Smooth muscle cell (in vitro differentiated cells): ENCODE measurements around the gene DSE. TPM values are rescaled to one million over a fixed set of nuclear protein-coding genes. Genes with fewer than 3 reads are reported as not detected.
A peak's percentile ranks its signal among the peaks of the same experiment; 100 is the strongest.

Experiments
- DNase-seq: peaks from one replicate; lab custom pipeline; 2025; ENCODE audit not compliant: unreplicated experiment; lab: John Stamatoyannopoulos, UW
- H2AFZ ChIP-seq: fragments of 200-600 bp; sonication (generic); 2 replicates; pipeline ENCODE4 v1.6.0; 2016; ENCODE audit warnings: antibody characterized with exemption, low read depth, mild to moderate bottlenecking
- H3F3A ChIP-seq: fragments of 200-600 bp; sonication (generic); 2 replicates; pipeline ENCODE4 v1.6.0; 2017; ENCODE audit warnings: antibody characterized with exemption, low read depth
- H3K27ac ChIP-seq: fragments of 200-600 bp; sonication (generic); 2 replicates; pipeline ENCODE4 v1.5.1; 2016; ENCODE audit warnings: low read depth, mild to moderate bottlenecking
- H3K27me3 ChIP-seq: fragments of 200-600 bp; sonication (generic); 2 replicates; pipeline ENCODE4 v1.6.1; 2016; ENCODE audit warnings: low read depth, mild to moderate bottlenecking
- H3K36me3 ChIP-seq: fragments of 200-600 bp; sonication (generic); 2 replicates; pipeline ENCODE4 v1.5.1; 2016; ENCODE audit warnings: low read depth
- H3K4me1 ChIP-seq: fragments of 200-600 bp; sonication (generic); 2 replicates; pipeline ENCODE4 v1.5.1; 2016; ENCODE audit warnings: low read depth
- H3K4me2 ChIP-seq: fragments of 200-600 bp; sonication (generic); 2 replicates; pipeline ENCODE4 v1.6.0; 2016; ENCODE audit warnings: mild to moderate bottlenecking
- H3K4me3 ChIP-seq: fragments of 200-600 bp; sonication (generic); 2 replicates; pipeline ENCODE4 v1.5.1; 2016; ENCODE audit warnings: mild to moderate bottlenecking
- H3K79me2 ChIP-seq: fragments of 200-600 bp; sonication (generic); 2 replicates; pipeline ENCODE4 v1.6.0; 2016; ENCODE audit warnings: low read depth, mild to moderate bottlenecking
- H3K9ac ChIP-seq: fragments of 200-600 bp; sonication (generic); 2 replicates; pipeline ENCODE4 v1.6.0; 2016; ENCODE audit warnings: low read depth
- H3K9me3 ChIP-seq: fragments of 200-600 bp; sonication (generic); replicated peaks from 2 replicates; pipeline ENCODE4 v1.5.1; 2016; ENCODE audit warnings: low read depth
- H4K20me1 ChIP-seq: fragments of 200-600 bp; sonication (generic); 2 replicates; pipeline ENCODE4 v1.6.0; 2016; ENCODE audit warnings: low read depth
- CTCF ChIP-seq: fragments of 200-600 bp; sonication (generic); IDR thresholded peaks from 2 replicates; pipeline ENCODE4 v1.5.1; 2017; ENCODE audit warnings: borderline replicate concordance, mild to moderate bottlenecking, antibody characterized with exemption; ENCODE audit not compliant: insufficient read depth, poor library complexity, severe bottlenecking
- WGBS: methylation state at CpG from one replicate; pipeline ENCODE4 v1.1.7; 2016; ENCODE audit warnings: low lambda C conversion rate; 5-methylcytosine and 5-hydroxymethylcytosine counted together
- polyA plus RNA-seq: library from polyadenylated mRNA; unstranded; fragments of >200 nt; fragmentation: Nextera tagmentation; extraction: Ambion mirVana; gene quantifications from 2 replicates; pipeline ENCODE4 v1.2.1, GENCODE V29; 2016
- total RNA-seq: library from RNA; depleted of rRNA; stranded (reverse); fragments of >200 nt; gene quantifications from 2 replicates; pipeline ENCODE4 v1.2.3, GENCODE V29; 2014

The DSE gene
- total and polyA plus RNA-seq, 2 experiments from 2014 or later, result 38.6 to 76.2 TPM

- no peak overlapping the region for H3K9ac ChIP-seq
- H3K4me1 ChIP-seq, result peaks cover 13% of the 10 kb centered on the region
- H2AFZ ChIP-seq, result no peak overlapping the region
- no peaks in the 10 kb centered on the region for H3K36me3 ChIP-seq
- no peak for DNase-seq
- no peak overlapping the region for H3K27ac ChIP-seq
- no peak for TF ChIP-seq CTCF
- no peaks in the 10 kb centered on the region for H3F3A ChIP-seq
- no peaks in the 10 kb centered on the region for H3K9me3 ChIP-seq
- H4K20me1 ChIP-seq, result no peaks in the 10 kb centered on the region
- no peaks in the 10 kb centered on the region for H3K27me3 ChIP-seq
- H3K4me2 ChIP-seq, result no peak overlapping the region
- no peaks in the 10 kb centered on the region for H3K79me2 ChIP-seq
- no peak overlapping the region for H3K4me3 ChIP-seq
- 85% methylated on average over 4 of the region's 4 CpGs for WGBS
These were observed 43.8 kb upstream of the DSE start for GRCh38 chr6:116326996-116327395.

DNA sequence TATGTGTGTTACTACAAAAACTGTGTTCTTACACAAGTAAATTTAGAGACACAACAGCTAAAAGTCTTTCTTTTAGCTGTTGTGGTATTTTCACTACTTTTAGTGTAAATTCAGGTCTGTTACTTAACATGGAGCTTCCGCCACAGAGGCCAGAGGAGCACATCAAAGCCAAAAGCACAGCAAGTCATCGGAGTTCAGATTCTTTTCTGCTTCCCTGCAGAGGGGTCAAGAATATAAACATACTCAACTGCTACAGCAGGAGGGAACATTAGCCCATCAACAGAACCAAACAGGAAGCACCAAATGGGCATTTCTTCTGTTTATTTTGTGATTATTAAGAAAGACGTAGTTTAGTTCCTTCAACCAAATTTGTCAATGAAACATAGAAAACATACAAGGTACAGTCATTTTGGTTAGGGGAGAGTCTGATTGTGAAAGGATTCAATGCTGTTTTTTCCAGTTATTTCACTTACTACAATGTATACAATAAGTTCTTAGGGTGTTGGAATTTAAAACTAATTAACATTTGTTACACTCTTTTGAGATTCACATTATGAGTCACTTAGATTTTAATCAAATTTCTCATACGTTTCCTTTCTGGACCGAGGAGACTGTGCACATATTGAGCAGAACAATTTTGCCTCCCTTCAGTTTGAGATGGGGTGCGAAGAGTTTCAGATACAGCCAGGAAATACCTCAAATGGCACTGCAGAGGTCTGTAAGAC lies 42.8 kb upstream of the DSE start:
- H3K4me2 ChIP-seq, result no peak overlapping the region
- no peaks in the 10 kb centered on the region for H3K36me3 ChIP-seq
- no peak overlapping the region for H3K9ac ChIP-seq
- no peaks in the 10 kb centered on the region for H4K20me1 ChIP-seq
- peak overlapping the region; percentile 16 for H2AFZ ChIP-seq
- no peaks in the 10 kb centered on the region for H3F3A ChIP-seq
- H3K27me3 ChIP-seq, result no peaks in the 10 kb centered on the region
- no peaks in the 10 kb centered on the region for H3K79me2 ChIP-seq
- TF ChIP-seq CTCF, result no peak
- peaks cover 13% of the 10 kb centered on the region for H3K4me1 ChIP-seq
- peak overlapping the region; percentile 1 for H3K27ac ChIP-seq
- WGBS, result 65% methylated on average over 6 of the region's 6 CpGs
- no peaks in the 10 kb centered on the region for H3K9me3 ChIP-seq
- no peak overlapping the region for H3K4me3 ChIP-seq
- no peak for DNase-seq

GRCh38 chr6:116328528-116328903 lies 42.2 kb upstream of the DSE start:
- Histone ChIP-seq H4K20me1 (no peaks in the 10 kb centered on the region), H3K9ac (no peak overlapping the region), H3K4me2 (no peak overlapping the region), H3K27ac (peak overlapping the region; percentile 1), H3K4me3 (no peak overlapping the region), H3K36me3 (no peaks in the 10 kb centered on the region), H3K79me2 (no peaks in the 10 kb centered on the region), H2AFZ (no peak overlapping the region), H3F3A (no peaks in the 10 kb centered on the region), H3K27me3 (no peaks in the 10 kb centered on the region), H3K9me3 (no peaks in the 10 kb centered on the region), H3K4me1 (peaks cover 13% of the 10 kb centered on the region)
- TF ChIP-seq CTCF, result no peak
- no peak for DNase-seq
- 71% methylated on average over 1 of the region's 1 CpG for WGBS

- H4K20me1 ChIP-seq, result no peaks in the 10 kb centered on the region
- no peaks in the 10 kb centered on the region for H3F3A ChIP-seq
- H3K4me1 ChIP-seq, result peaks cover 13% of the 10 kb centered on the region
- no peaks in the 10 kb centered on the region for H3K9me3 ChIP-seq
- H3K79me2 ChIP-seq, result no peaks in the 10 kb centered on the region
- no peak for TF ChIP-seq CTCF
- H3K4me2 ChIP-seq, result no peak overlapping the region
- no peak overlapping the region for H3K9ac ChIP-seq
- no peaks in the 10 kb centered on the region for H3K36me3 ChIP-seq
- no peak for DNase-seq
- no peak overlapping the region for H2AFZ ChIP-seq
- no peaks in the 10 kb centered on the region for H3K27me3 ChIP-seq
- H3K4me3 ChIP-seq, result no peak overlapping the region
- H3K27ac ChIP-seq, result peak overlapping the region; percentile 1
These were observed 41.6 kb upstream of the DSE start for GRCh38 chr6:116329156-116329555.
